ENCODE measurements around the gene SREBF2. TPM values are rescaled to one million over a fixed set of nuclear protein-coding genes. Genes with fewer than 3 reads are reported as not detected.

Gene SREBF2
- total and polyA plus RNA-seq, 9 of the 15 experiments (the other 6 are each of a cell fraction or from before 2014, with no cell fraction given), result 1.1 to 84.2 (median 26.9) TPM

- TF ChIP-seq XRCC5 (IDR thresholded peaks at IDR 0.05; ENCODE audit: low read depth, low read length), result no peak
- peak; percentile 55; the same call in 1 of the 2 replicates for TF ChIP-seq MGA (IDR thresholded peaks at IDR 0.05)
- TF ChIP-seq HDAC2 (IDR thresholded peaks at IDR 0.05), result peak; percentile 92; the same call in 1 of the 2 replicates
- TF ChIP-seq ADNP (tag; IDR thresholded peaks at IDR 0.05), result peak; percentile 98
- peak; percentile 56; the same call in 1 of the 2 replicates for TF ChIP-seq L3MBTL2 (IDR thresholded peaks at IDR 0.05)
- TF ChIP-seq MTA1 (IDR thresholded peaks at IDR 0.05; ENCODE audit: borderline replicate concordance), result 0 out of 2 replicates have a peak, but pooled peaks have one; percentile 16
- peak in 1 of 2 experiments; percentile 87; a peak in 1 of 3 replicates for TF ChIP-seq CBX3 (IDR thresholded peaks at IDR 0.05; ENCODE audit: borderline replicate concordance in 1 of 2, low read length in 2 of 2)
- TF ChIP-seq ESRRA (IDR thresholded peaks at IDR 0.05; ENCODE audit: borderline replicate concordance, low read depth), result peak; percentile 97
Observed at GRCh38 chr22:41831828-41832552, 915 bp upstream of the SREBF2 start (continued).
